ENCODE data around the gene VOPP1. TPM values are rescaled to one million over a fixed set of nuclear protein-coding genes. Genes with fewer than 3 reads are reported as not detected.

The VOPP1 gene
- total RNA-seq, 1 donor from 2014 or later, result 50.7 TPM

GRCh38 chr7:55435466-55435865 is 136.8 kb downstream of the VOPP1 start:
- Mint-ChIP-seq H3K36me3 (ENCODE audit: low read depth) (no peaks in the 10 kb centered on the region), H3K4me1 (peaks cover 15% of the 10 kb centered on the region), H3K27me3 (ENCODE audit: low read depth) (no peaks in the 10 kb centered on the region), H3K27ac (ENCODE audit: unreplicated experiment) (no peak overlapping the region), H3K4me3 (no peak overlapping the region), H3K9me3 (no peaks in the 10 kb centered on the region)
- no peak for DNase-seq (ENCODE audit: low read depth, low spot score)
- no peak for TF ChIP-seq CTCF (conservative IDR thresholded peaks at IDR 0.05)

GRCh38 chr7:55432939-55433784 is 139.1 kb downstream of the VOPP1 start:
- no peak for DNase-seq (ENCODE audit: low read depth, low spot score)
- H3K27ac Mint-ChIP-seq (ENCODE audit: unreplicated experiment), result no peak overlapping the region
- H3K27me3 Mint-ChIP-seq (ENCODE audit: low read depth), result no peaks in the 10 kb centered on the region
- TF ChIP-seq CTCF (conservative IDR thresholded peaks at IDR 0.05), result peak; percentile 69
- H3K9me3 Mint-ChIP-seq, result no peaks in the 10 kb centered on the region
- H3K36me3 Mint-ChIP-seq (ENCODE audit: low read depth), result no peaks in the 10 kb centered on the region
- H3K4me3 Mint-ChIP-seq, result no peak overlapping the region
- peaks cover under 1% of the 10 kb centered on the region for H3K4me1 Mint-ChIP-seq

GRCh38 chr7:55432506-55432905 is 139.8 kb downstream of the VOPP1 start:
- TF ChIP-seq CTCF (conservative IDR thresholded peaks at IDR 0.05), result no peak
- no peak for DNase-seq (ENCODE audit: low read depth, low spot score)
- Mint-ChIP-seq H3K27me3 (ENCODE audit: low read depth) (no peaks in the 10 kb centered on the region), H3K9me3 (no peaks in the 10 kb centered on the region), H3K27ac (ENCODE audit: unreplicated experiment) (no peak overlapping the region), H3K36me3 (ENCODE audit: low read depth) (no peaks in the 10 kb centered on the region), H3K4me1 (no peaks in the 10 kb centered on the region), H3K4me3 (no peak overlapping the region)

GRCh38 chr7:55431898-55432297 is 140.4 kb downstream of the VOPP1 start:
- TF ChIP-seq CTCF (conservative IDR thresholded peaks at IDR 0.05), result no peak
- Mint-ChIP-seq H3K36me3 (ENCODE audit: low read depth) (no peaks in the 10 kb centered on the region), H3K27ac (ENCODE audit: unreplicated experiment) (no peak overlapping the region), H3K4me3 (no peak overlapping the region), H3K27me3 (ENCODE audit: low read depth) (no peaks in the 10 kb centered on the region), H3K9me3 (no peaks in the 10 kb centered on the region), H3K4me1 (no peaks in the 10 kb centered on the region)
- no peak for DNase-seq (ENCODE audit: low read depth, low spot score)

GRCh38 chr7:55429835-55430499 is 142.3 kb downstream of the VOPP1 start:
- Mint-ChIP-seq H3K4me3 (no peak overlapping the region), H3K27me3 (ENCODE audit: low read depth) (no peaks in the 10 kb centered on the region), H3K36me3 (ENCODE audit: low read depth) (peaks cover 7% of the 10 kb centered on the region), H3K27ac (ENCODE audit: unreplicated experiment) (no peak overlapping the region), H3K9me3 (no peaks in the 10 kb centered on the region), H3K4me1 (no peaks in the 10 kb centered on the region)
- DNase-seq (ENCODE audit: low read depth, low spot score), result no peak
- no peak for TF ChIP-seq CTCF (conservative IDR thresholded peaks at IDR 0.05)
